HG03135 (cell line): ENCODE measurements around the gene GPBP1L1.
"Not testable (repeated sequence)": the region's sequence is repeated elsewhere in the genome, so short reads cannot be mapped to it uniquely, and the experiment has no call there.

ENCODE experiments used
- ATAC-seq: cut with Tn5 transposase; IDR thresholded peaks from one replicate; pipeline ENCODE4 v1.9.1; 2021; ENCODE audit warnings: mild to moderate bottlenecking, moderate library complexity; ENCODE audit not compliant: unreplicated experiment

GPBP1L1 gene

DNA sequence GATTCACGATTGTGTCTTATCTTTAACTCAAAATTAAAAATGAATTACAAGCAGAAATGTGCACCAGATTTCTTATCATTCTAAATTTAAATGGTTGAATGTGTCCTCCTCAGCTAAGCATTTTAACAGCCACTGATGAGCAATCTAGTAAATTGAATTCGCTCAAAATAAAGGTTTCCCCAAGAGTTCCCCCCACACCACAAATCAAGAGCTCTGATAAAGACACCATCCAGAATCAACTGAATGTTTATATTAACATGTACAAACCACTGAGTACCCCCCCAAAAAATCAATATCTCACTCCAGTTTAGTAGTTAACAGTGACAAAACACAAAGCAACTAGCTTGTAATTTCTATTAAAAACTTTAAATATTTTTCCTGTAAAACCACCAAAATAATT, 1.9 kb downstream of the GPBP1L1 start:
- no peak for ATAC-seq

DNA sequence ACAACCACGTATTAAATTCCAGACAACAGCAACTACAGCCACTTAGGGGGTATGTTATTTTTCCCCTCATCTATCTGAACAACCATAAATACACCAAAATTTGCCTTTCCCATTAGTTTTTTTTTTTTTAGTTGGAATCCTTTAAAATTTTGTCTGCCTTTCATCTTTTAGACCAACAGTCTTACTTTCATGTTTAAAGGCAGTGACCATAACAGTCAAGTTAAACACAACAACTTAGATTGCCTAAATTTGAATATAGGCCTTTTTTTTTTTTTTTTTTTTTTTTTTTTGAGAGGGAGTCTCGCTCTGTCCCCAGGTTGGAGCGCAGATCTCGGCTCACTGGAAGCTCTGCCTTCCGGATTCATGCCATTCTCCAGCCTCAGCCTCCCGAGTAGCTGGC, 3.4 kb downstream of the GPBP1L1 start:
- ATAC-seq = no peak

DNA sequence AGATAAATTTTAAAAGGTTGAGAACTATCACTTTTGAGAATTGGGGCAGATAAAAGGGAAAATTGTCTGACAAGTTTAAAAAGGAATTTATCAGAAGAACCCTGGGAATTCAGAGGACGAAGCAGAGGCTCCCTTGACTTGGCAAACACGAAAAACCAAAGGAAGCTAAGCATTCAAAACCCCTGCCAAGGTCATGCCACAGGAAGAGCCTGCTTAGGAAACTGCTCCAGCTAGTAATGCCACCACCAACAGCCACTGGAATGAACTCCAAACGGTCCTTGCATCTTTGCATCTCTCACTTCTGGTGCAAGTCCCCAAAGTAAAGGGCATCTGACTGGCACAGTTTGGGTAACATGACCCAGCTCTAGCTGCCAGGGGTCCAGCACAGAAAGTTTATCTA, 7.2 kb downstream of the GPBP1L1 start:
- ATAC-seq = no peak

DNA sequence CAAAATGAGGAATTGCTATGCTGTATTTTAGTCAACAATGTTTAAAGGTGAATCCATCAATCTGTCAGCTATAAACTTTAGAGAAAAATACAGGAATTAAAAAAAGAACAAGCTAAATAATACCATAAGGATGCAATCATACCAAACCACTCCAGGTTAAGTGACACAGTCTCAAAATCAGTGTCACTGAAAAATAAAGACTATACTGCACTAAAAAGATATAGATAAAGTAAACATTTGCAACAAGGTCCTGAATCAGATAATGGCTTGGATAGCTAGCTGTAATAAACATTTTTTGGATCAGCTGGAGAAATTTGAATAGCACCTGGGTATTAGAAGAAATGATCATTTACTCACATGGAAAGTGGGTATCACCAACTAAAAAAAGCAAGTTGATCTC, 7.8 kb downstream of the GPBP1L1 start:
- ATAC-seq = no peak

DNA sequence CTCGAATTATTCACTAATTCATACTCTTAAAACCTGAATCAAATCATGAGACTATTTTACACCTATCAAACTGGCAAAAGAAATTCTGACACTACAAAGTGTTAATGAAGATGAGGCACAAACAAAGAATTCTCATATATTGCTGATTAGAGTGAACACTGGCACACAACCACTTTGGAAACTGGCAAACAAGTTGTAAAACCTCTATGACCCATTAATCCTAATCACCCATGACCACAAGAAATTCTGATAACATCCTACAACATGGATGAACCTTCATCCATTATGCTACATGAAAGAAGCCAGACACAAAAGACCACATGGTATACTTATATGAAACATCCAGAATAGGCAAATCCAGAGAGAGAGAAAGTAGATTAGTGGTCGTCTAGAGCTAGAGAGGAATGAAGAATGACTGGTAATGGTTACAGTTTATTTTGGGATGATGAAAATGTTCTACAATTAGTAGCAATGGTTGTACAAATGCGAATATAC, 8.5 kb downstream of the GPBP1L1 start:
- no peak for ATAC-seq

DNA sequence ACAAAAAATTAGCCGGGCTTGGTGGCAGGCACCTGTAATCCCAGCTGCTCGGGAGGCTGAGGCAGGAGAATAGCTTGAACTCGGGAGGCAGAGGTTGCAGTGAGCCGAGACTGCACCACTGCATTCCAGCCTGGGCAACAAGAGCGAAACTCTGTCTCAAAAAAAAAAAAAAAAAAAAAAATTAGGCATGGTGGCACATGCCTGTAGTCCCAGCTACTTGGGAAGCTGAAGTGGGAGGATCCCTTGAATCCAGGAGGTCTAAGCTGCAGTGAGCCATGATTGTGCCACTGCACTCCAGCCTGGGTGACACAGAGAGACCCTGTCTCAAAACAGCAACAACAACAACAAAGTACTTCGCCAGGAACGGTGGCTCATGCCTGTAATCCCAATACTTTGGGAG, 9.8 kb downstream of the GPBP1L1 start:
- not testable (repeated sequence) for ATAC-seq

DNA sequence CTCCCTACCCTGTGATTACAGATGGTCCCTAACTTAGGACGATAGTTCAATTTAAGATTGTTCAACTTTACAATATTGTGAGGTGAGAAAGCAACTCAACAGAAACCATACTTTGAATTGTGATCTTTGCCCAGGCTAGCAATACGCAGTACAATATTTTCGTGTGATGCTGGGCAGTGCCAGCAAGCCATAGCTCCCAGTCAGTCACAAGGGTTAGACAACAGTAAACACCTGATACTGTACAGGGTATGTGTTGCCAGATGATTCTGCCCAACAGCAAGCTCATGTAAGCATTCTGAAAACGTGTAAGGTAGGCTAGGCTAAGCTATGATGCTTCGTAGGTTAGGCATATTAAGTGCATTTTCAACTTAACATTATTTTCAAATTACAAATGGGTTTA, 11.9 kb downstream of the GPBP1L1 start:
- ATAC-seq = no peak

DNA sequence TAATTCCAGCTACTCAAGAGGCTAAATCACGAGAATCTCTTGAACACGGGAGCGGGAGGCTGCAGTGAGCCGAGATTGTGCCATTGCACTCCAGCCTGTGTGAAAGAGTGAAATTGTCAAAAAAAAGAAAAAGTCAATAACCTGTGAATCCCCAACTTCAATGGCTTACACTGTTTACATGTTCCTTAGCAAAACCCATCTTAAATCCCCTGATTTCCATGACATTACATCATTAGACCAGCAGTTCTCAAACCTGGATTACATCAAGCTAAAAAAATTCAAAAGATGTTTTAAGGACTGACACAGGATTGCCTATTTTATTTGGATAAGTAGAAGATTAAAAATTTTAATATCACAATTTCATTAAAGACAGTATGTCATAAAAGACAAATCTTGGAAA, 12.4 kb downstream of the GPBP1L1 start:
- no peak for ATAC-seq

DNA sequence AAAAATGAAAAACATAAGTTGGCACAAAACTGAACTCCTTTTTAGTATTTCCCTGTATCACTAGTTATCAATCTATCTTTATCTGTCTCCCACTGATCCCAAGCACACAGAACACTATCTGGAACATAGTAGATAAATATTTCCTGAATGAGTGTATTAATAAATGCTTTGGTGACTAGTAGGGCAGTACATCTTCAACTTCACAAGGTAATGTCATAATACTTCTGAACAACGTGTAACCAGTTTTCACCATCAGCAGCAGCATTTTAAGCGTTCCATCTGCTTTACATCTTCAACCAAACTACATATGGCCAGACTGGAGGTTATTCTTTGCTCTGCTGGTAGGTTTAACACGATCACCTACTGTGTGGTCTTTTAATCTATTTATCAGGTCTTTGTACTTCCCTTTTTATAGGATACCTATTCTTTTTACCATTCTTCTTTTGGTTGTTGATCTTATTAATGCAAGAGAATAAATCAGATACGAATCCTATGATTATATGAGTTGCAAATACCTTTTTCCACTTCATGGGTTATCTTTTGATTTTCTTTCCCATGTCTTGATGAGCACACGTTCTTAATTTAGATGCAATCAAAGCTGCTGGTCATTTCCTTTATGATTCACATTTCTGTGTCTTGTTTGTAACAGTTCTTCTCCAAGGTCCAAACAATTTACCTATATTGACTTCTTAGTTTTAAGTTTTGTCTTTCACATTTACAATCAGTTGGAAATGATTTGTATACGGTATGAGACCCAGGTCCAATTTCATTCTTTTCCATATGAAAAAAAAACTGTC, 16.3 kb downstream of the GPBP1L1 start:
- no peak for ATAC-seq

DNA sequence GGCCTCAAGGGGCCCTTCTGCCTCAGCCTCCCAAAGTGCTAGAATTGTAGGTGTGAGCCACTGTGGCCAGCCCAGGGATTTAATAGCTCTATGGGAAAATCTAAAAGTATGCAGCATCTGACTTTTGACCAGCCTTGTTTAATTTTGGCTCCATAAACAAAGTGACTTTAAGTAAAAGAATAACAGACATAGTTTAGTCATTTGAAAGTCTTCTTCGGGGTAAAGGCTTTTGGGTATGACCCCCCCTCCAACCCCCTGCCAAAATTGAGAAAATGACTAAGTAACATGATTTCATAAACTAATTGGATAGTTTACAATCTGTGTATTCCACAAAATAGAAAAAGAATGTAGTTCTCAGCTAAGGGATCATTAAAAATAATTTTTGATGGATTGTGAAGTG, 17.0 kb downstream of the GPBP1L1 start:
- no peak for ATAC-seq

DNA sequence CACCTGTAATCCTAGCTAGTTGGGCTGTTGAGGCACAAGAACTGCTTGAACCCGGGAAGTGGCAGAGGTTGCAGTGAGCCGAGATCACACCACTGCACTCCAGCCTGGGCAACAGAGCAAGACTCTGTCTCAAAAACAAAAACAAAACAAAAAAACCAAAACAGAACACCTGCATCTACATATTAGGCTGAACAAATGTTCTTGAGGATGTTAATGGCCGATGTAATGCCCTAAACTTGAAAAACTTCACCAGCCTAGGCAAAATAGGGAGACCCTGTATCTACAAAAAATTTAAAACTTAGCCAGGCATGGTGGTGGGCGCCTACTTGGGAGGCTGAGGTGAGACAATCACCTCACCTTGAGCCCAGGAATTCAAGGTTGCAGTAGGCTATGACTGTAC, 17.8 kb downstream of the GPBP1L1 start:
- ATAC-seq = no peak

DNA sequence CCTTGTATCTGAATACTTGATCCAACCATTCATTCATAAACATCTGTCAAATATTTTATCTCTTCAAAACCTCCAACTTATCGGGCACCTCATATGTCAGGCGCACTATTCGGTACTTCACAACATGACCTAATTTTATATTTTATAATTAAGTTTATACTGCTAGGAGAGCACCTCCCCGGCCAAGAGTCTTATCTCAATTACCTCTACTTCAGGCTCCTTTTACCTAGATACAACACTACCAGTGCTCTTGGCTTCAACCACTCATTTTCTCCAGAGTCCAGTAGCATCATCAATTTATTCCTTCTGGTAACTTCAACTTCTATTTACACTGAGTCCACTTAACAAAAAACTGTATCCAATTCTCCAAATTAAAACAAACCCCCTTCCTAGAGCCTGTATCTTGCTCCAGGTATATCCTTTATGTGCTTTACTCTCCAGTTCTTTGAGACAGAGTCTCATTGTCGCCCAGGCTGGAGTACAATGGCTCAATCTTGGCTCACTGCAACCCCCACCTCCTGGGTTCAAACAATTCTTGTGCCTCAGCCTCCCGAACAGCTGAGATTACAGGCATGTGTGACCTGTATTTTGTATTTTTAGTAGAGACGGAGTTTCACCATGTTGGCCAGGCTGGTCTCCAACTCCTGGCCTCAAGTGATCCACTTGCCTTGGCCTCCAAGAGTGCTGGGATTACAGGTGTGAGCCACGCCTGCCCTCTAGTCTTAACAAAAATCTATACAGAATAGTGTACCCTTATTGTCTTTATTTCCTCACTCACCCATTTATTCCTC, 18.8 kb downstream of the GPBP1L1 start:
- no peak for ATAC-seq

DNA sequence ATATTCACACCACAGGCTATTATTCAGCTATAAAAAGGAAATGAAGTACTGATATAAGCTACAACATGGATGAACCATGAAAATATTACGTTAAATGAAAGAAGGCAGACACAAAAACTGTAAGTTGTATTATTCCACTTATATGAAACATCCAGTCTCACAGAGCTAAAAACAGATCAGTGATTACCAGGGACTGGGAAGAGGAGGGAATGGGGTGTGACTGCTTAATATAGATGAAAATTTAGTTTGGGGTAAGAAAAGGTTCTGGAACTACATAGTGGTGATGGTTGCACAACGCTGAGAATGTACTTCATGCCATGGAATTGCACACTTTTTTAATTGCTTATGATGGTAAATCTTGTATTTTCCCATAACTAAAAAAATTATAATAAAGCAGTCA, 19.5 kb downstream of the GPBP1L1 start:
- ATAC-seq = no peak

DNA sequence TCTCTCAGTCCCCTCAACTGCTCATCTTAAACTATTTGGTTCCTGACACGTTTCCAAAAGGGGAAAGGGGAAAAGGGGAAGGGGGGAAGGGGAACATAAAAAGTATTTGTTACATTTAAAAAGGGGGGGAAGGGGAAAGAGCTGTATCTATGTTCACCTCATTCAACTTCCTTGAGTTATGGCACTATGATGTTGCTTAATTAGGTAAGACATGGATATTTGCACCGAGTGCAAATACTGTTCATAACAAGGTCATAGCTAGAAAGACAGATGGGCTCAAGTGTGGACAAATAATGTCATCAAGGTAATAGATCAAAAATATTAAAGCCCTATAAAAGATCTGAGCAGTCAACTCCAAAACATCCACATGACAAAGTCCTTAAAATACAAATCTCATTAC, 26.0 kb downstream of the GPBP1L1 start:
- no peak for ATAC-seq

DNA sequence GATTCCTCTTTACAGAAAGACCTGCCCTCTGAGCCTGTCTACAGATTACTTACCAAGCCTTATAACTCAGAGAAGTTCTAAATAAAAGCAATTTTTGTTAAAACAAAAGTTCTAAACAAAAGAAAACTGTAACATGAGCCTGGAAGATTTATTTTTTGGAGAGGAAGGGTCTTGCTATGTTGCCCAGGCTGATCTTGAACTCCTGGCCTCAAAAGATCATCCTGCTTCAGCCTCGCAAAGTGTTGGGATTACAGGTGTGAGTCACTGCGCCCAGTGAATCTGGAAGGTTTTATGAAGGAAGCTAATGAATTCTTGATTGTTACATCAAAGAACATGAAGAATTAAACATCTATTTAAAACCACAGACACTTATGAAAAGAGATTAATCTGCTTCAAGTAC, 27.1 kb downstream of the GPBP1L1 start:
- no peak for ATAC-seq

DNA sequence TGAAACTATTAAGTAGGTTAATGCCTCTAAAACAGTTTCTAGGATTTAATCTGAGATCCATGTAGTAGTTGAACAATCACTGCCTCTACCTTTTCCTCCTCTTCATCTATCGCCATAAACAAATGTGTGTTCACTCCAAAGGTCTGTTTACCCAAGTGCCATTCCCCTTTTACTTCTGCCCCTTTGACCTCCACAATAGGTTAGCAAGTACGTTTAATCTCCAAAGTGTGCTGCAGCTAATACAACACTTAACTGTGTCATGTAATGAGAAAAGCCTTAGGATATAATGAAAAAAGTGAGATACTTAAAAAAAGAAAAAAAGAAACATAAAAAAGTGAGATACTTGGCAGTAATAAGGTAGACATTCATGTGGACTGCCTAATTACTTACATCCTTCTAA, 28.2 kb downstream of the GPBP1L1 start:
- ATAC-seq = no peak

DNA sequence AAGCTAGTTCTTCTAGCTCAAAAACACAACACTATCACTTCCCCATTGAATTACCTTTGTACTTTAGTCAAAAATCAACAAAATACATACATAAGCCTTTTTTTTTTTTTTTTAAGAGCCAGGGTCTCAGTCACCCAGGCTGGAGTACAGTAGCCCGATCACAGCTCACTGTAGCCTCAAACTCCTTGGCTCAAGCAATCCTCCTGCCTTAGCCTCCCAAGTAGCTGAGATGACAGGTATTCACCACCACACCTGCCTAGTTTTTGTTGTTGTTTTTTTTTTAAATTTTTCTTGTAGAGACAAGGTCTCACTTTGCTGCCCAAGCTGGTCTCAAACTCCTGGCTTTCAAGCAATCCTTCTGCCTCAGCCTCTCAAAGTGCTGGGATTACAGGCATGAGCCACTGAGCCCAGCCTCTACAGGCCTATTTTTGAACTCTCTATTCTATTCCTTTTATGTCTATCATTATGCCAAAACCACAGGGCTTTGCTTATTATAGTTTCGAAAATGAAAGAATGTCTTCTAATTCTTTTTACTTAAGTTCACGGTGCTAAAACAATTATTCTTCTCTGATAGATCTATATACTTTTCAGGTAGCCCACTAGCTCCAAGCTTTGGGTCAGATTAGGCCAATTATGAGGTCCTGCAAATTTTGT, 29.6 kb downstream of the GPBP1L1 start:
- ATAC-seq = no peak

DNA sequence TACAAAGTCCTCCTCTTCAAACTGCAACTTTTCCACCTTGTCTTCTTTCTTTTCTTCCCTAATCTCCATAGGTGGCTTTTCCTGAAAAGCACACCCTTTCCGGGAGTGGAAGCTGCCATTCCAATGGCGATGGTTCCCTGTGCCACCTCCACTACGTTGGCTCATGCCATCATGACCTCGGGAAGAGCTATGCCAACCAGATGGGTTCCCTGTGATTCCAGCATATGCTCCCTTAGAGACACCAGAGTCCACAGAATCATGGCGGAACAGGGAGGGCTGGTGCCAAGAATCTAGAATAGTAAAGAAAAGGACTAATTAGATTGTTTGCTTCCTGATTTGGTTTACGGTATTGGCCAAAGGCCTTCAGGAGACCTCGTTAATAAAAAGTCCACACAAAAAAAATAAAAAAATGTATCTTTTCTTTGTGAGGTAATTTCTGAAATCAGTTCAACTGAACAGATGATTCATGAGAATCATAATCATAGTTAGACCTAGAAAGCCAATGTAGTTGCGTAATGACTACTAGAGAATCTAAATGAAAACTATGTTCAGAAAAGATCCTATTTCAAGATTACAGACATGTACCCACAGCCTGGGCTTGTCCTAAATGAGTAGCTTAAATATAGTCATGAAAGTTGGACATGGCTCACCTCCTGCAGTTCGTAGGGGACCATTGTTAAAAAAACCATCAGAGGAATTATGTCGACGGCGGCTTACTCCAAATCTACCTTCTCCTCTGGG, 31.6 kb downstream of the GPBP1L1 start:
- no peak for ATAC-seq

DNA sequence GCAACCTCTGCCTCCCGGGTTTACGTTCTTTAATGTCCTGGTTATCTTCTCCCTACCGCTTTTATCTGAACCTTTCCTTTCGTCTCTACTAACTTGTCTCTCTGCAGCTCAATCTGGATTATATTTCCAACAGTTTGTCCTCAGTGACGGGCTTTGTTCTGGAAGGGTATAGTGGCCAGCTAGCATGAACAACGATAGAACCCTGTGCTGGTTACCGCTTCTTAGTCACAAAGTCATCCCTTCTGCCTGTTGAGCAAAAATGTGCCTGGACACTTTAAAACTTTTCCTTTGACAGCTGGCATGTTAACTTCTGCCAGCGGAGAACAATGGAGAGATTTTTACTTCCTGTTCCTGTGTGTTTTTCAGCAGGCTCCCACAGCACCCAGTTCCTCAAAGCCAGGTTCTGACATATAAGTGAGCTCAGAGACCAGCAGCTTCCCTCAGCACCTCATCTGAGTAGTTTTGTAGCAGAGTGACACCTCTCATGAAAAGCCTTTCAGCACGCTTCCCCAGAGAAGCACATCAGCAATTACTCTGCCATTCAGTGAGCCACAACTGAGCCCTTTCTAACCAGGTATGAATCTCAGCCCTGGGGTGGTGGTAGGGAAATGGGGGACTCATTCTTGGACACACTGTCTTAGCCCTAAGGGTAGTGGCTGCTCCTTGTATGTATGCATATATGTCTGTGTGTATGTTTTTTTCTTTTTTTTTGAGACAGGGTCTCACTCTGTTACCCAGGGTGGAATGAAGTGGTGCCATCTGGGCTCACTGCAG, 38.9 kb downstream of the GPBP1L1 start:
- ATAC-seq = no peak

DNA sequence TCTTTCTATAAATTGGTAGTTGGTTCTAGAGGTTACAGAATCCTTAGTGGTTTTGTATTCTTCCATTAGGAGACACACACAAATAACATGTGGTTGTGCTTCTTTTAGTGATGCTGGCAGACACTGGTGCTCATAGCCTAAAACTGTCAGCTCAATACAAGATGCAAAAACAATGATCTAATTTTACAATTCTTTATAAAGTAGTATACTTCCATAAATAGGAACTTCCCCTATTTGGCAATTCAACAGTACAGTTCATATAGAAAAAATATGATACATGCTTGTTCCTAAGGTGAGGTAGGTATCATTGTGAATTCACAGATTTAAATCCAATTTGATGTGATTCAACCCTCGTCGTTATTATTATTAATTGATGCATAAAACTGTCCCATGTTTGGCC, 41.7 kb downstream of the GPBP1L1 start:
- ATAC-seq = no peak
